DND-41 (cell line): Measurements from ENCODE around the gene ATP9A.
"Not testable (repeated sequence)": the region's sequence is repeated elsewhere in the genome, so short reads cannot be mapped to it uniquely, and the experiment has no call there.

Experiments
- EZH2 ChIP-seq: IDR thresholded peaks from 3 replicates; pipeline ENCODE4 v1.6.1; 2012; ENCODE audit warnings: borderline replicate concordance, low read depth, mild to moderate bottlenecking, moderate library complexity, low read length, inconsistent platforms; ENCODE audit not compliant: severe bottlenecking
- TF ChIP-seq, protein P1 (sequence below): IDR thresholded peaks from 2 replicates; pipeline ENCODE4 v1.5.1; 2012; ENCODE audit warnings: borderline replicate concordance, low read length, moderate library complexity, mild to moderate bottlenecking; ENCODE audit not compliant: poor library complexity, severe bottlenecking; ENCODE audit errors: extremely low read depth

DNA sequence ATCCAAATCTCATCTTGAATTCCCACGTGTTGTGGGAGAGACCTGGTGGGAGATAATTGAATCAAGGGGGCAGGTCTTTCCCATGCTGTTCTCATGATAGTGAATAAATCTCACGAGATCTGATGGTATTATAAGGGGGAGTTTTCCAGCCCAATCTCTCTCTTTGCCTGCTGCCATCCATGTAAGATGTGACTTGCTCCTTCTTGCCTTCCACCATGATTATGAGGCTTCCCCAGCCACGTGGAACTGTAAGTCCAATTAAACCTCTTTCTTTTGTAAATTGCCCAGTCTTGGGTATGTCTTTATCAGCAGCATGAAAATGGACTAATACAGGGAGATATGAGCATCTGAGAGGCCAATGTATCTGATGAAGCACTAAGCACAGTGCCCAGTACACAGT, 199.7 kb downstream of the ATP9A start:
- TF ChIP-seq, protein P1, sequence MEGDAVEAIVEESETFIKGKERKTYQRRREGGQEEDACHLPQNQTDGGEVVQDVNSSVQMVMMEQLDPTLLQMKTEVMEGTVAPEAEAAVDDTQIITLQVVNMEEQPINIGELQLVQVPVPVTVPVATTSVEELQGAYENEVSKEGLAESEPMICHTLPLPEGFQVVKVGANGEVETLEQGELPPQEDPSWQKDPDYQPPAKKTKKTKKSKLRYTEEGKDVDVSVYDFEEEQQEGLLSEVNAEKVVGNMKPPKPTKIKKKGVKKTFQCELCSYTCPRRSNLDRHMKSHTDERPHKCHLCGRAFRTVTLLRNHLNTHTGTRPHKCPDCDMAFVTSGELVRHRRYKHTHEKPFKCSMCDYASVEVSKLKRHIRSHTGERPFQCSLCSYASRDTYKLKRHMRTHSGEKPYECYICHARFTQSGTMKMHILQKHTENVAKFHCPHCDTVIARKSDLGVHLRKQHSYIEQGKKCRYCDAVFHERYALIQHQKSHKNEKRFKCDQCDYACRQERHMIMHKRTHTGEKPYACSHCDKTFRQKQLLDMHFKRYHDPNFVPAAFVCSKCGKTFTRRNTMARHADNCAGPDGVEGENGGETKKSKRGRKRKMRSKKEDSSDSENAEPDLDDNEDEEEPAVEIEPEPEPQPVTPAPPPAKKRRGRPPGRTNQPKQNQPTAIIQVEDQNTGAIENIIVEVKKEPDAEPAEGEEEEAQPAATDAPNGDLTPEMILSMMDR = not testable (repeated sequence)
- not testable (repeated sequence) for TF ChIP-seq EZH2
